ENCODE results near the gene COG2.

GRCh38 chr1:230704830-230705229 lies 62.5 kb downstream of the COG2 start:
- no peak for TF ChIP-seq POLR2A (IDR thresholded peaks at IDR 0.05)
- TF ChIP-seq CTCF (IDR thresholded peaks at IDR 0.05), result no peak
- no peak for TF ChIP-seq EP300 (IDR thresholded peaks at IDR 0.05)
- TF ChIP-seq POLR2AphosphoS5 (IDR thresholded peaks at IDR 0.05), result no peak
